ENCODE results near the gene ZNF335. TPM values are rescaled to one million over a fixed set of nuclear protein-coding genes. Genes with fewer than 3 reads are reported as not detected.

Gene ZNF335
- total and polyA plus RNA-seq, 2 experiments from 2014 or later = 13.5 to 28.1 TPM

DNA sequence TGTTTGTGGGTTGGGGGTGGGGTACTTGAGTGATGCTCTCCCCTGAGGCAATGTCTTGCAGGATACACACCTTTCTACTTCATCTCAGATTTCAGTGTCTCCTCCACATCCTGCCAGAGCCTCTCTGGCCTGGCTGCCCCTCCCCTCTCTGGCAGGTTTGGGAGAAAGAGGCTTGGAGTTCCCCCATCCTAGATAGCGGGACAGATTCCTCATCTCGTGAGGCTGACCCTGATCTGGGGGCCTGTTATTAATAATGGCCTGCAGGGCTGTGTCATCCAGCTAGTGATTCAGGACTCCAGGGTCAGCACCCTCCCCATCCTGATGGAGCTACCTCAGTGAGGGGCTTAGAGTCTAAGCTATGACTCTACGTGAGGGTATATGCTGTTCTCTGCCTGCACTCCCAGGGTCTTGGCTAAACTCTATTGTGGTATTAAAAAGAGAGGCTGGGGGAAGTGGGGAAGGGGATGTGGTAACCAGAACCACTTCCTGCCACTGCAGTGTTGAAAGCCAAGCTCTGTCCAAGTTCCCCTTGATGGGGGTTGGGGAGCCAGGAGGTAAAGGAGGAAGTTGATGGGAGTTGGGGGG lies 33.0 kb upstream of the ZNF335 start:
- H3K36me3 ChIP-seq = no peaks in the 10 kb centered on the region
- peaks cover 8% of the 10 kb centered on the region for H3K4me1 ChIP-seq (ENCODE audit: low read depth)
- TF ChIP-seq, protein P1, sequence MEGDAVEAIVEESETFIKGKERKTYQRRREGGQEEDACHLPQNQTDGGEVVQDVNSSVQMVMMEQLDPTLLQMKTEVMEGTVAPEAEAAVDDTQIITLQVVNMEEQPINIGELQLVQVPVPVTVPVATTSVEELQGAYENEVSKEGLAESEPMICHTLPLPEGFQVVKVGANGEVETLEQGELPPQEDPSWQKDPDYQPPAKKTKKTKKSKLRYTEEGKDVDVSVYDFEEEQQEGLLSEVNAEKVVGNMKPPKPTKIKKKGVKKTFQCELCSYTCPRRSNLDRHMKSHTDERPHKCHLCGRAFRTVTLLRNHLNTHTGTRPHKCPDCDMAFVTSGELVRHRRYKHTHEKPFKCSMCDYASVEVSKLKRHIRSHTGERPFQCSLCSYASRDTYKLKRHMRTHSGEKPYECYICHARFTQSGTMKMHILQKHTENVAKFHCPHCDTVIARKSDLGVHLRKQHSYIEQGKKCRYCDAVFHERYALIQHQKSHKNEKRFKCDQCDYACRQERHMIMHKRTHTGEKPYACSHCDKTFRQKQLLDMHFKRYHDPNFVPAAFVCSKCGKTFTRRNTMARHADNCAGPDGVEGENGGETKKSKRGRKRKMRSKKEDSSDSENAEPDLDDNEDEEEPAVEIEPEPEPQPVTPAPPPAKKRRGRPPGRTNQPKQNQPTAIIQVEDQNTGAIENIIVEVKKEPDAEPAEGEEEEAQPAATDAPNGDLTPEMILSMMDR (IDR thresholded peaks at IDR 0.05; ENCODE audit: low read depth, low read length) = no peak
- H3K27me3 ChIP-seq = no peaks in the 10 kb centered on the region
- H3K27ac ChIP-seq = no peak overlapping the region
- no peak overlapping the region for H3K4me3 ChIP-seq
- no peaks in the 10 kb centered on the region for H3K9me3 ChIP-seq (ENCODE audit: low read depth)
- peak in 1 of 2 donors; percentile 13 for DNase-seq (ENCODE audit: low read depth in 1 of 2, low spot score in 1 of 2)

DNA sequence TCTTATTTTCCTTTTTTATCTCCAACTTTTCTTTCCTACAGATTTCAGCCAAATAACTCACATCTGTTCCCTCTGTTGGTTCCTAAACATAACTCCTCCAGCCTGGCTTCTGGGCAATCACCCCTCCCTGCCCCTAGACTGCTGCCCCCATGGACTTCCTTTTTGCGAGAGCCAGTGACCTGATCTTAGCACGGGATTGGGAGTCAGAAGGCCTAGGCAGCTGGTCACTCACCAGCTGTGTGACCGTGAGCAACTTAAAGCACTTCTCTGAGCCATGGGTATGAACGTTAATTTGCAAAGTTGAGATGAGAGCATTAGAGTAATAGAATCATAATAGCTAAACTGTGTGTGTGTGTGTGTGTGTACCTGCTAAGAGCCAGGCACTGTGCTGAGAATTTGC lies 32.2 kb upstream of the ZNF335 start:
- Histone ChIP-seq H3K27ac (no peak overlapping the region), H3K9me3 (ENCODE audit: low read depth) (no peaks in the 10 kb centered on the region), H3K27me3 (no peaks in the 10 kb centered on the region), H3K4me3 (no peak overlapping the region), H3K4me1 (ENCODE audit: low read depth) (peaks cover 8% of the 10 kb centered on the region), H3K36me3 (no peaks in the 10 kb centered on the region)
- TF ChIP-seq, protein P1 (IDR thresholded peaks at IDR 0.05; ENCODE audit: low read depth, low read length) = no peak
- no peak for DNase-seq (ENCODE audit: low read depth in 1 of 2, low spot score in 1 of 2)

DNA sequence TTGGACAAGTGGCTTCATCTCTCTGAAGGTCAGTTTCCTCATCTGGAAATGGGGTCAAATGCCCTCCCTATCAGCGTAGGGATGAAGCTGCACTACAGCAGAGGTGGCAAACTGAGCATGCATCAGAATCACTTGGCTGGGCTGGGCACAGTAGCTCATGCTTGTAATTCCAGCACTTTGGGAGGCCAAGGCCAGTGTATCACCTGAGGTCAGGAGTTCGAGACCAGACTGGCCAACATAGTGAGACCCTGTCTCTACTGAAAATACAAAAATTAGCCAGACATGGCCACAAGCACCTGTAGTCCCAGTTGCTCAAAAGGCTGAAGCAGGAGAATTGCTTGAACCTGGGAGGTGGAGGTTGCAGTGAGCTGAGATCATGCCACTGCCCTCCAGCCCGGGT lies 30.0 kb upstream of the ZNF335 start:
- no peaks in the 10 kb centered on the region for H3K27me3 ChIP-seq
- peaks cover 8% of the 10 kb centered on the region for H3K4me1 ChIP-seq (ENCODE audit: low read depth)
- H3K4me3 ChIP-seq = no peak overlapping the region
- no peaks in the 10 kb centered on the region for H3K9me3 ChIP-seq (ENCODE audit: low read depth)
- no peak for DNase-seq (ENCODE audit: low read depth in 1 of 2, low spot score in 1 of 2)
- TF ChIP-seq, protein P1 (IDR thresholded peaks at IDR 0.05; ENCODE audit: low read depth, low read length) = no peak
- H3K27ac ChIP-seq = no peak overlapping the region
- H3K36me3 ChIP-seq = no peaks in the 10 kb centered on the region

DNA sequence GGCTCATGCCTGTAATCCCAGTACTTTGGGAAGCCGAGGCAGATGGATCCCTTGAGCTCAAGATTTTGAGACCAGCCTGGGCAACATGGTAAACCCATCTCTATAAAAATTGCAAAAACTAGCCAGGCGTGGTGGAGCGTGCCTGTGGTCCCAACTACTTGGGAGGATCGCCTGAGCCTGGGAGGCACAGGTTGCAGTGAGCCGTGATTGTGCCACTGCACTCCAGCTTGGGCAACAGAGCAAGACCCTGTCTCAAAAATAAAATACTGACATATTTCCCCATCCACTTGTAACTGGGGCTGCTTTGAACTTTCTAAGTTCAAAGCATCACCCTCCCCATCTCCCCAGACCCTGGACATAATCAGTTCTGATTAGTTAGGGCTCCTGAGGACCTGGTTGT lies 29.5 kb upstream of the ZNF335 start:
- no peaks in the 10 kb centered on the region for H3K27me3 ChIP-seq
- TF ChIP-seq, protein P1 (IDR thresholded peaks at IDR 0.05; ENCODE audit: low read depth, low read length) = no peak
- no peak for DNase-seq (ENCODE audit: low read depth in 1 of 2, low spot score in 1 of 2)
- H3K27ac ChIP-seq = no peak overlapping the region
- H3K4me1 ChIP-seq (ENCODE audit: low read depth) = peaks cover 8% of the 10 kb centered on the region
- no peaks in the 10 kb centered on the region for H3K9me3 ChIP-seq (ENCODE audit: low read depth)
- H3K36me3 ChIP-seq = no peaks in the 10 kb centered on the region
- no peak overlapping the region for H3K4me3 ChIP-seq

DNA sequence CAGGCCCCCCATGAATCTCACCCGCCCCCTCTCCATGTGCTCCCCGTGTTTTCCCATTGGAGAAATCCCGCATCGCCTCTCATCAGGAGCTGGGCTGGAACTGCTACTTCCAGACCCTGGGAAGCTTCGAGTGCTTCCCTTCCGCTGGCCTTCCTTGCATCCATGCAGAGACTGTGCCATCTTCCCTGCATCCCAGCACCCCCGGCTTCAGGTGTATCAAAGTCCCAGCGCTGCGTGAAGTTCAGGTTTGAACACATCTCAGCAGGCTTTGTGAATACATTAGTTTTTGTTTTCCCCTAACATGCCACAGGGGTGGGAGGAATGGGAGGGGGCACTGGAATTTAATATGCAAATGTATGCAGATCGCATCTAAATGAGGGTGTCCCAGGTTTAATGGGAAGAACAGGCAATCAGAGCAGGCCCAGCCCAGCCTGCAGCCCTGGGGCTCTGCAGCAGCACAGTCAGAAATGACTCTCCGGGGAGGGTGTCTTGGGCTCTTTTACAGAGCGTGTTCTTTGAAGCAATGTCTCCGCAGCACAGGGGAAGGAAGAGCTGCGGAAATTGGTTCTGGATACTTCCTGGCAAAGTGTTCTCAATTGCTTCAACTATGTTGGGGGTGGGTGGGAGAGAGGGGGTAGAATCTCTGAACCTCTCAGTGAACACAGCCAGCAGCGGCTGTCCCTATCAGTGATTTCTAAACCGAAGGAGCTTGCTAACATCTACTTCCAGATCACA lies 28.4 kb upstream of the ZNF335 start:
- Histone ChIP-seq H3K4me3 (no peak overlapping the region), H3K27ac (peak overlapping the region; percentile 32), H3K27me3 (no peaks in the 10 kb centered on the region), H3K9me3 (ENCODE audit: low read depth) (no peaks in the 10 kb centered on the region), H3K4me1 (ENCODE audit: low read depth) (peaks cover 8% of the 10 kb centered on the region), H3K36me3 (no peaks in the 10 kb centered on the region)
- TF ChIP-seq, protein P1 (IDR thresholded peaks at IDR 0.05; ENCODE audit: low read depth, low read length) = no peak
- DNase-seq (ENCODE audit: low read depth in 1 of 2, low spot score in 1 of 2) = peak in 1 of 2 donors; percentile 35
